Neuronal stem cell (in vitro differentiated cells): ENCODE results near the gene DIP2B.

Experiments
- DNase-seq: peaks from one replicate; pipeline ENCODE4 v3.0.0-alpha.2; 2013; ENCODE audit warnings: low spot score
- H2AFZ ChIP-seq: one replicate; pipeline ENCODE4 v1.6.1; 2013; ENCODE audit warnings: mild to moderate bottlenecking, low read length, inconsistent platforms
- H2AK5ac ChIP-seq: 2 replicates; pipeline ENCODE4 v1.6.1; 2013; ENCODE audit warnings: low read depth, mild to moderate bottlenecking, inconsistent platforms, low read length, moderate library complexity, mixed read lengths
- H2BK120ac ChIP-seq: 2 replicates; pipeline ENCODE4 v1.6.1; 2013; ENCODE audit warnings: low read depth, mild to moderate bottlenecking, inconsistent platforms, low read length, moderate library complexity, mixed read lengths
- H2BK12ac ChIP-seq: one replicate; pipeline ENCODE4 v1.6.1; 2013; ENCODE audit warnings: low read length, inconsistent platforms
- H2BK15ac ChIP-seq: 2 replicates; pipeline ENCODE4 v1.6.1; 2013; ENCODE audit warnings: mild to moderate bottlenecking, low read length, inconsistent platforms, mixed read lengths
- H2BK5ac ChIP-seq: one replicate; pipeline ENCODE4 v1.6.1; 2013; ENCODE audit warnings: inconsistent platforms, mild to moderate bottlenecking, low read length, moderate library complexity
- H3K14ac ChIP-seq: one replicate; pipeline ENCODE4 v1.6.1; 2013; ENCODE audit warnings: low read length, inconsistent platforms
- H3K18ac ChIP-seq: 2 replicates; pipeline ENCODE4 v1.6.1; 2013; ENCODE audit warnings: low read length, inconsistent platforms
- H3K23ac ChIP-seq: 2 replicates; pipeline ENCODE4 v1.6.1; 2013; ENCODE audit warnings: low read depth, mild to moderate bottlenecking, mixed read lengths, low read length, inconsistent platforms; ENCODE audit not compliant: poor library complexity
- H3K27ac ChIP-seq: replicated peaks from 3 replicates; pipeline ENCODE4 v1.5.1; 2013; ENCODE audit warnings: low read length, inconsistent platforms
- H3K27me3 ChIP-seq, 3 experiments: 2 replicates each; pipeline ENCODE4 v1.6.1; 2013; ENCODE audit warnings: low read length in 3 of 3, mild to moderate bottlenecking in 2 of 3, inconsistent platforms in 1 of 3, low read depth in 1 of 3, mixed read lengths in 1 of 3, moderate library complexity in 1 of 3; ENCODE audit not compliant: control insufficient read depth in 3 of 3, insufficient read depth in 3 of 3
- H3K36me3 ChIP-seq, 2 donors: replicated peaks in 1 of 2; 2 replicates each; pipeline ENCODE4 v1.6.1; 2013; ENCODE audit warnings: low read length in 2 of 2; ENCODE audit not compliant: control insufficient read depth in 2 of 2, insufficient read depth in 2 of 2
- H3K4ac ChIP-seq: 2 replicates; pipeline ENCODE4 v1.6.1; 2013; ENCODE audit warnings: inconsistent platforms, mild to moderate bottlenecking, low read length, moderate library complexity
- H3K4me1 ChIP-seq, 2 donors: 1 replicate in 1 of 2; 2 replicates in 1 of 2; pipeline ENCODE4 v1.6.1; 2013; ENCODE audit warnings: low read length in 2 of 2, low read depth in 1 of 2; ENCODE audit not compliant: control insufficient read depth in 2 of 2, insufficient read depth in 1 of 2
- H3K4me2 ChIP-seq: one replicate; pipeline ENCODE4 v1.6.1; 2013; ENCODE audit warnings: mild to moderate bottlenecking, low read length, inconsistent platforms; ENCODE audit not compliant: insufficient read depth, poor library complexity, severe bottlenecking
- H3K4me3 ChIP-seq, 2 donors: 2 replicates each; pipeline ENCODE4 v1.5.1; 2013; ENCODE audit warnings: low read length in 2 of 2, mild to moderate bottlenecking in 2 of 2, inconsistent platforms in 1 of 2, moderate library complexity in 1 of 2
- H3K79me1 ChIP-seq: one replicate; pipeline ENCODE4 v1.6.1; 2013; ENCODE audit warnings: low read depth, mild to moderate bottlenecking, inconsistent platforms, low read length, moderate library complexity
- H3K9ac ChIP-seq: one replicate; pipeline ENCODE4 v1.6.1; 2013; ENCODE audit warnings: mild to moderate bottlenecking, low read depth, low read length, inconsistent platforms; ENCODE audit not compliant: poor library complexity
- H3K9me3 ChIP-seq, 2 donors: replicated peaks in 1 of 2; 2 replicates each; pipeline versions ENCODE3 to v1.6.1; 2013; ENCODE audit warnings: low read length in 2 of 2, mild to moderate bottlenecking in 2 of 2, inconsistent platforms in 1 of 2, low read depth in 1 of 2, mixed read lengths in 1 of 2, moderate library complexity in 1 of 2; ENCODE audit not compliant: control insufficient read depth in 2 of 2, insufficient read depth in 1 of 2
- H4K8ac ChIP-seq: one replicate; pipeline ENCODE4 v1.6.1; 2013; ENCODE audit warnings: low read depth, mild to moderate bottlenecking, inconsistent platforms, low read length, moderate library complexity
- H4K91ac ChIP-seq: one replicate; pipeline ENCODE4 v1.6.1; 2013; ENCODE audit warnings: low read length, low read depth, mild to moderate bottlenecking, inconsistent platforms; ENCODE audit not compliant: poor library complexity
- WGBS, 2 donors: extraction: QIAGEN DNeasy Blood & Tissue Kit; methylation state at CpG; one replicate each; pipeline ENCODE4 v1.1.7; 2013; ENCODE audit warnings: missing lambda C conversion rate in 2 of 2, mixed read lengths in 1 of 2; ENCODE audit not compliant: insufficient read length in 2 of 2, insufficient replicate concordance in 1 of 2; ENCODE audit errors: extremely low coverage in 2 of 2; 5-methylcytosine and 5-hydroxymethylcytosine counted together

The DIP2B gene

GRCh38 chr12:50718760-50719159 is 214.0 kb downstream of the DIP2B start:
- Histone ChIP-seq H3K4me3 (no peak overlapping the region), H3K79me1 (no peaks in the 10 kb centered on the region), H3K9ac (no peak overlapping the region), H2AK5ac (no peak overlapping the region), H3K4me1 (no peaks in the 10 kb centered on the region), H3K23ac (no peak overlapping the region), H4K8ac (no peak overlapping the region), H2BK5ac (no peak overlapping the region), H2BK120ac (no peak overlapping the region), H3K27me3 (no peaks in the 10 kb centered on the region), H3K4me2 (no peak overlapping the region), H2BK15ac (no peak overlapping the region), H2AFZ (no peak overlapping the region), H4K91ac (no peak overlapping the region), H3K4ac (no peak overlapping the region), H3K27ac (no peak overlapping the region), H3K14ac (no peak overlapping the region), H3K18ac (no peak overlapping the region), H2BK12ac (no peak overlapping the region), H3K36me3 (peaks cover 24 to 85% of the 10 kb centered on the region in 2 donors), H3K9me3 (no peaks in the 10 kb centered on the region)
- DNase-seq = no peak
- WGBS, 2 donors = no CpG with 5 or more reads among the region's 2 CpGs

DNA sequence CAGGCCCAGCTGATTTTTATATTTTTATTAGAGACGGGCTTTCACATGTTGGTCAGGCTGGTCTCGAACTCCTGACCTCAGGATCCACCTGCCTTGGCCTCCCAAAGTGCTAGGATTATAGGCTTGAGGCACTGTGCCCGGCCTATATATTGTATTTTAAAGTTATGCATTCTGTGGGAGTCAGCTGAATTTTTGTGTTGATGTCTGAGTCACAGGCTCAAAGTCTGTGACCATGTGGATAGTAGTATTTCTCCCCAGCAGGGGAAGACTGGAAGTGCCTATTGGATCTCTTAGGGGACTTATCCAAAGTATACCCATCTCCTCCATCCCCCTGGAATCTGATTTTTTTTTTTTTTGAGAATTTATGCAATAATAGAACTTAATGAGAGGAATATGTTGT is 215.3 kb downstream of the DIP2B start:
- Histone ChIP-seq H3K4me1 (no peaks in the 10 kb centered on the region), H2BK12ac (no peak overlapping the region), H4K91ac (no peak overlapping the region), H3K4me3 (no peak overlapping the region), H4K8ac (no peak overlapping the region), H3K9ac (no peak overlapping the region), H3K4me2 (no peak overlapping the region), H3K14ac (no peak overlapping the region), H3K23ac (no peak overlapping the region), H3K27ac (no peak overlapping the region), H3K18ac (no peak overlapping the region), H3K36me3 (peaks cover 27 to 85% of the 10 kb centered on the region in 2 donors), H2AFZ (no peak overlapping the region), H2AK5ac (no peak overlapping the region), H3K27me3 (no peaks in the 10 kb centered on the region), H3K9me3 (no peaks in the 10 kb centered on the region), H2BK5ac (no peak overlapping the region), H3K79me1 (no peaks in the 10 kb centered on the region), H3K4ac (no peak overlapping the region), H2BK15ac (no peak overlapping the region), H2BK120ac (no peak overlapping the region)
- no CpG with 5 or more reads among the region's 3 CpGs for whole genome bisulfite sequencing, 2 donors
- no peak for DNase-seq

- H4K91ac ChIP-seq = no peak overlapping the region
- no peak overlapping the region for H2AFZ ChIP-seq
- H3K9ac ChIP-seq = no peak overlapping the region
- no peak overlapping the region for H3K23ac ChIP-seq
- no peak for DNase-seq
- no peak overlapping the region for H3K4me2 ChIP-seq
- H2BK120ac ChIP-seq = no peak overlapping the region
- H2BK15ac ChIP-seq = no peak overlapping the region
- no peaks in the 10 kb centered on the region for H3K4me1 ChIP-seq
- no peak overlapping the region for H3K4ac ChIP-seq
- no peak overlapping the region for H3K27ac ChIP-seq
- no peak overlapping the region for H2AK5ac ChIP-seq
- no peaks in the 10 kb centered on the region for H3K9me3 ChIP-seq
- no peaks in the 10 kb centered on the region for H3K79me1 ChIP-seq
- WGBS, 2 donors = no CpG with 5 or more reads among the region's 5 CpGs
- no peak overlapping the region for H2BK12ac ChIP-seq
- peaks cover 27 to 85% of the 10 kb centered on the region in 2 donors for H3K36me3 ChIP-seq
- H3K27me3 ChIP-seq = no peaks in the 10 kb centered on the region
- no peak overlapping the region for H3K18ac ChIP-seq
- H3K14ac ChIP-seq = no peak overlapping the region
- no peak overlapping the region for H2BK5ac ChIP-seq
- no peak overlapping the region for H4K8ac ChIP-seq
- no peak overlapping the region for H3K4me3 ChIP-seq
Measured at GRCh38 chr12:50720501-50720900, 215.7 kb downstream of the DIP2B start.

GRCh38 chr12:50723865-50724264 is 219.1 kb downstream of the DIP2B start:
- no peak for DNase-seq
- no peak overlapping the region for H2AK5ac ChIP-seq
- no peak overlapping the region for H3K14ac ChIP-seq
- no peak overlapping the region for H4K91ac ChIP-seq
- H3K79me1 ChIP-seq = no peaks in the 10 kb centered on the region
- no peak overlapping the region for H3K18ac ChIP-seq
- no peak overlapping the region for H2AFZ ChIP-seq
- no peaks in the 10 kb centered on the region for H3K9me3 ChIP-seq
- H2BK120ac ChIP-seq = no peak overlapping the region
- no peak overlapping the region for H3K27ac ChIP-seq
- WGBS, 2 donors = no CpG with 5 or more reads among the region's 1 CpG
- no peaks in the 10 kb centered on the region for H3K4me1 ChIP-seq
- H3K4me2 ChIP-seq = no peak overlapping the region
- no peak overlapping the region for H2BK15ac ChIP-seq
- no peak overlapping the region for H3K4ac ChIP-seq
- no peak overlapping the region for H3K9ac ChIP-seq
- no peak overlapping the region for H4K8ac ChIP-seq
- no peak overlapping the region for H2BK5ac ChIP-seq
- no peak overlapping the region for H2BK12ac ChIP-seq
- no peak overlapping the region for H3K4me3 ChIP-seq
- H3K23ac ChIP-seq = no peak overlapping the region
- H3K36me3 ChIP-seq = peaks cover 30 to 91% of the 10 kb centered on the region in 2 donors
- H3K27me3 ChIP-seq = no peaks in the 10 kb centered on the region
